Colon (tissue), 2 donors: Measurements from ENCODE around the gene KMT2C.

Experiments used
- FAIRE-seq: peaks from 2 replicates; lab custom pipeline; 2012; peaks lifted over from hg19 to GRCh38; lab: Jason Lieb, UNC
- donor health status: control.
- donor health status: control.

KMT2C gene

GRCh38 chr7:152103691-152104090 is 332.1 kb downstream of the KMT2C start:
- no peak for FAIRE-seq

- FAIRE-seq, result no peak
These were observed 332.7 kb downstream of the KMT2C start for GRCh38 chr7:152103066-152103465.

- no peak for FAIRE-seq
These were observed 338.5 kb downstream of the KMT2C start for GRCh38 chr7:152097330-152097729.

GRCh38 chr7:152095771-152096170 is 340.0 kb downstream of the KMT2C start:
- FAIRE-seq, result no peak

GRCh38 chr7:152093717-152094116 is 342.1 kb downstream of the KMT2C start:
- FAIRE-seq, result no peak

- FAIRE-seq, result no peak
These were observed 345.1 kb downstream of the KMT2C start for GRCh38 chr7:152090747-152091146.

GRCh38 chr7:152089183-152089582 is 346.6 kb downstream of the KMT2C start:
- no peak for FAIRE-seq

GRCh38 chr7:152086513-152086912 is 349.3 kb downstream of the KMT2C start:
- FAIRE-seq, result no peak

- FAIRE-seq, result no peak
These were observed 350.7 kb downstream of the KMT2C start for GRCh38 chr7:152085131-152085530.
